GM19193 (cell line): ENCODE measurements around the gene ATP6V0E2.

Experiments
- POLR2A ChIP-seq: IDR thresholded peaks from 4 replicates; pipeline ENCODE4 v1.6.1; 2011; ENCODE audit not compliant: insufficient read depth, insufficient read length; ENCODE audit errors: extremely low read depth

ATP6V0E2 gene

GRCh38 chr7:149833495-149834130, 40.2 kb upstream of the ATP6V0E2 start:
- TF ChIP-seq POLR2A, result no peak

- TF ChIP-seq POLR2A, result no peak
These were observed 39.2 kb upstream of the ATP6V0E2 start for GRCh38 chr7:149834601-149835000.

GRCh38 chr7:149836434-149836833, 37.3 kb upstream of the ATP6V0E2 start:
- no peak for TF ChIP-seq POLR2A

- no peak for TF ChIP-seq POLR2A
These were observed 36.1 kb upstream of the ATP6V0E2 start for GRCh38 chr7:149837564-149838223.

GRCh38 chr7:149838224-149838991, 35.4 kb upstream of the ATP6V0E2 start, which contains the start of gene ZNF862:
Gene ZNF862, plus strand, starts transcription at chr7:149838375. Its CDS starts 237 bp downstream, at chr7:149838612.
- peak; percentile 73 for TF ChIP-seq POLR2A

GRCh38 chr7:149838992-149839408, 34.8 kb upstream of the ATP6V0E2 start:
- no peak for TF ChIP-seq POLR2A

- no peak for TF ChIP-seq POLR2A
These were observed 33.8 kb upstream of the ATP6V0E2 start for GRCh38 chr7:149839933-149840332.

- no peak for TF ChIP-seq POLR2A
These were observed 30.2 kb upstream of the ATP6V0E2 start for GRCh38 chr7:149843566-149843965.

GRCh38 chr7:149844445-149844844, 29.3 kb upstream of the ATP6V0E2 start:
- TF ChIP-seq POLR2A, result no peak

- no peak for TF ChIP-seq POLR2A
These were observed 28.4 kb upstream of the ATP6V0E2 start for GRCh38 chr7:149845257-149845980.

GRCh38 chr7:149846021-149846420, 27.7 kb upstream of the ATP6V0E2 start:
- TF ChIP-seq POLR2A, result no peak

GRCh38 chr7:149846436-149847046, 27.2 kb upstream of the ATP6V0E2 start:
- no peak for TF ChIP-seq POLR2A

GRCh38 chr7:149849174-149849573, 24.6 kb upstream of the ATP6V0E2 start:
- TF ChIP-seq POLR2A, result no peak

GRCh38 chr7:149850007-149850594, 23.7 kb upstream of the ATP6V0E2 start:
- TF ChIP-seq POLR2A, result no peak
